ENCODE data around the gene ALDH18A1. TPM values are rescaled to one million over a fixed set of nuclear protein-coding genes. Genes with fewer than 3 reads are reported as not detected.
A peak's percentile ranks its signal among the peaks of the same experiment; 100 is the strongest.

ALDH18A1 gene
- total RNA-seq, 1 donor from 2014 or later = 68.5 TPM

DNA sequence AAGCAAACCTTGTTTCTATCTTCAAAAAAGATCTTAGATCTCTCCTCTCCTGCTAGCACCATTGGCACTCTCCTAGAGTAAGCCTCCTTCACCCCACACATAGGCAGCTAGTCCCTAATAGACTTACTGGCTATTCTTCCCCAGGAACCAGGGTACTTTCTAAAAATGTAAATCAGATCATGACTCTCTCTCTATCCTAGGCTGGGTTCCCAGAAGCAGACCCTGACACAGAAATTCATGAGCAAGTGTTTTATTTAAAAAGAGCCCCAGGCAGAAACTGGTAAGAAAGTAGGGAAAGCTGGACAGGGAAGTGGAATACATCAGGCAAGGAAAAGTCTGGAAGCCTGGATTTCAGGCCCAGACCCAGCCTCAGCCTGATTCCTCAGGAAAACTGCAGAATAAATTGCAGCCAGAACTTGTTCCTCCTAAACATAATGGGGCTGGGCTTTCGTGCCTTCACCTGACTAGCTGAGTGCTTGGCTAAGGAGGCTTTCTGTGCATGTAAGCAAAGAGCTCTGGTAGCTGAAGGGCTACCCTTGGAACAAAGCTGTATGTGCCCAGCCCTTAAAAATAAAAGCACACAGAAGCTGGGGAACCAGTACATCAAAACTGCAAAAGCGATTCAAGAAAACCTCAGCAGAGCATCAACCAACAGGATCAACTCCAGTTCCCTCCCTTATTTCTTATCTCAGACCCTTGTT, 76.5 kb downstream of the ALDH18A1 start:
- no peak for DNase-seq (ENCODE audit: low spot score)

DNA sequence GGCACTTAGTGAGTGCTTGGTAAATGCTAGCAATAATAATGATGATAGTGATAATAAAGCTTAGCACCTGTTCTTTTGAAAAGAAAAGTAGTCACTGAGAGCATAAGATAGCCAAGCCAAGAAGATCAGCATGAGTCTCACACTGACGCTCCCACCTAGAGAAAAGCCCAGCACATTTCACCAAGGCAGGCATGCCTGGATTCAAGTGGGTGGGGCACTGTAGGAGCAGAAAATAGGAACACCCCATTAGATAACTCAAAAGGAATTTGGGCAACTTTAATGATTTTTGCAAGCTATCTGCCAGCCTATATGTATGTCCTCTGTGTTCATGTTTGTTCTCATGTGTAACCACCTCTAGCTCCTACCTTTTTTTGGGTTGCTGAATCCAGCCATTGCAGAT, 77.2 kb downstream of the ALDH18A1 start:
- DNase-seq (ENCODE audit: low spot score) = no peak

DNA sequence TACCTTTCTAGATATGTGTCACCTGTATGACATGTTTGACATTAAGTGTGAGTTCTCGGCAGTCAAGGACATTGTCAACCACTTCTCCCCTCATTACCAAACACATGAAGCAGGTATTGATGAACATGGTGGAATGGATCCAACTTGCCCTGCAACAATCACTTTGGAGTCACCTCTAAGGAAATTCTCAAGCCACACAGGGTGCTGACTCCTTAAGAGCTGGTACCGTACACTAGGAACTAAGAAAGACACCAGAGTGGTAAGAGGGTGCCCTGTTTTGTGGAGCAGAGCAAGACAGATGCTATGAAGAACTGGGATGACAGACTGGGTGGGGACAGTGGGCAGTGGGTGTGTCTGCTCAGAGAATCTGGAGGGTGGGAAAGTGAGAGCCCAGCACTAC, 77.9 kb downstream of the ALDH18A1 start:
- no peak for DNase-seq (ENCODE audit: low spot score)

GRCh38 chr10:95574649-95575365, 81.7 kb downstream of the ALDH18A1 start:
- no peak for DNase-seq (ENCODE audit: low spot score)

GRCh38 chr10:95573964-95574604, 82.4 kb downstream of the ALDH18A1 start:
- no peak for DNase-seq (ENCODE audit: low spot score)

GRCh38 chr10:95573527-95573926, 83.0 kb downstream of the ALDH18A1 start:
- DNase-seq (ENCODE audit: low spot score) = no peak

DNA sequence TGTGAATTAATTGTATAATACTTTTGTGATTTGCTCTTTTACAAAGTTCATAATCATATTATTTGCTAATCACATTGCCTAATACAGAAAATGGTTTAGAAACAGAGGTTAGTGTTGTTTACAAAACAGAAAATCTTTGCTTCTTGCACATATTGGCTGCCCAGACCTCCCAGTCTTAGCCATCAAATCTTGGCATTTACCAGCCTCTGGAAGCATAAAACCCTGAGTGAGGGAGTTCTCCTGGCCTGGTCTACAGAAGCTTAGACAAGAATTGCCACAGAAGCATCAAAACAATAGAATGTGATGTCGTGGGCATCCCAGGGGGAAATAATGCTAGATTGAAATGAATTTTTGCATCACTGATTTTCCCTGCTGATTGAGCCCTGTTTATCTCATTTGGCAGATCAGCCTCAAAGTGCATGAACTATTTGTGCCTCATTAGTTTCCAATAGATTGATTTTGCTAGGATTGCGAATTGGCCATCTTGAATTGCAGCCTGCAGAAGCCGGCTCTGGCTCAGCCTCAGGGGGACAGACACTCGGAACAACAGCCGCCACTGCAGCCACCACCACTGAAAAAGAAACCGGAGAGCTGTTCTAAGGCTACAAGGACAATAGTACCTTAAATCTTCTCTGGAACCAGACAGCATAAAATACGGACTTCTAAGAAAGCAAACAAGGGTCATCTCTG, 84.2 kb downstream of the ALDH18A1 start:
- DNase-seq (ENCODE audit: low spot score) = no peak

DNA sequence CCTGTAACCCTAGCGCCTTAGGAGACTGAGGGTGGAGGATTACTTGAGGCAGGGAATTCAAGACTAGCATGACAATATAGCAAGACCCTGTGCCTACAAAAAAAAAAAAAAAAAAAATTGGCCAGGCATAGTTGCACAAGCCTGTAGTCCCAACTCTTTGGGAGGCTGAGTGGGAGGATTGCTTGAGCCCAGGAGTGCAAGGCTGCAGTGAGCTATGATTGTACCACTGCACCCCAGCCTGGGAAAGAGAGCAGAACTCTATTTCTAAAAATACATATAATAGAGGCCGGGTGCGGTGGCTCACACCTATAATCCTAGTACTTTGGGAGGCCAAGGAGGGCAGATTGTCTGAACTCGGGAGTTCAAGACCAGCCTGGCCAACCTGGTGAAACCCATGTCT, 85.1 kb downstream of the ALDH18A1 start:
- DNase-seq (ENCODE audit: low spot score) = no peak

DNA sequence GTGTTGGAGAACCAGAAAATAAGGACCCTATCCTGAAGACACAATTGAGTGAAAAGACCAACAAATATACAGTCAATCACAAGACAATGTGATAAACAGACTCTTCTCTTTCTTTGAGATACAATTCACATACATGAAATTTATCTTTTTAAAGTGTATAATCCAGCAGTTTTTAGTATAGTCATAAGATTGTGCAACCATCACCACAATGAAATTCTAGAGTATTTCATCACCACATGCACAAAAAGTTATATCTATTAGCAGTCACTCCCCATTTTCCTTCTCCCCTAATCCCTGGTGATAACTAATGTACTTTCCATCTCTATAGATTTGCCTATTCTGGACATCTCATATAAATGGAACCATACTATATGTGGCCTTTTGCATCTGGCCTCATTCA, 87.1 kb downstream of the ALDH18A1 start:
- no peak for DNase-seq (ENCODE audit: low spot score)

DNA sequence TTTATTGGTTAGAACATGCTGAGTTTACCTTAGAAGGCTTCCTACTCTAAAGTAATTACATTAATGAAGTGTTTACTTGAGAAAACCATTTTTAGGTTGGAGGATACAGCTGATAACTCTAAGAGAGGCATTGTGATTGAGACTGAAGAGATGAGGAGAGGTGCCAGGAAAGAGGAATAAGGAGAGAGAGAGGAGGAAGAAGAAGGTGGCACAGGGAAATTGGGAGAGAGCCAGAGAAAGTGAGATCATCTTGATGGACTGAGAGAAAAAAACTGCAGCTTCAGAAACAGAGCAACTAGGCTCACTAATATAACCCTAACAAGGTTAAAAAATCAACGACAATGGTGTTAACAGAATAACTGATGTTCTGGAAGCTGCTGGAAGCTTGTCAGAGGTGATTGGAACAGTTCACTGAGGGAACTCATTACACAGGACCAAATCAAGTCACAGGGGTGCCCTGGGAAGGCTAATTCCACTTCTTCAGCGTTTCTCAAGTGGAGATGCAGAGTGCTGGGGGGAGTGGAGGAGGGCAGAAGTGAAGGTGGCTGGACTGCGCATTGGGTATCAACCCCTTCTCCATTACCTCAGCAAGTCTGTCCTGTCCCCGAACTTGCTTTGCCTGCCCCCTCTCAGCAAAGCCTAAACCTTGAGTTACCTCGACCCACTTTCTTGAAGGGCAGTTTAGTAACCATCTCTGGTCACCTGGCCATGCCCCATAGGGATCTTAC, 88.4 kb downstream of the ALDH18A1 start:
- DNase-seq (ENCODE audit: low spot score) = no peak

GRCh38 chr10:95566136-95566535, 90.4 kb downstream of the ALDH18A1 start:
- no peak for DNase-seq (ENCODE audit: low spot score)

GRCh38 chr10:95565336-95565735, 91.2 kb downstream of the ALDH18A1 start:
- no peak for DNase-seq (ENCODE audit: low spot score)

GRCh38 chr10:95564291-95564690, 92.2 kb downstream of the ALDH18A1 start:
- no peak for DNase-seq (ENCODE audit: low spot score)

GRCh38 chr10:95562341-95562965, 94.1 kb downstream of the ALDH18A1 start:
- no peak for DNase-seq (ENCODE audit: low spot score)

- DNase-seq (ENCODE audit: low spot score) = no peak
Observed at GRCh38 chr10:95561864-95562177, 94.7 kb downstream of the ALDH18A1 start.

- DNase-seq (ENCODE audit: low spot score) = peak; percentile 96
Observed at GRCh38 chr10:95561177-95561863, 95.2 kb downstream of the ALDH18A1 start, which contains the start of gene SORBS1. SORBS1 (minus strand) TSS chr10:95561371; CDS start chr10:95441135, 120,236 bp downstream.

DNA sequence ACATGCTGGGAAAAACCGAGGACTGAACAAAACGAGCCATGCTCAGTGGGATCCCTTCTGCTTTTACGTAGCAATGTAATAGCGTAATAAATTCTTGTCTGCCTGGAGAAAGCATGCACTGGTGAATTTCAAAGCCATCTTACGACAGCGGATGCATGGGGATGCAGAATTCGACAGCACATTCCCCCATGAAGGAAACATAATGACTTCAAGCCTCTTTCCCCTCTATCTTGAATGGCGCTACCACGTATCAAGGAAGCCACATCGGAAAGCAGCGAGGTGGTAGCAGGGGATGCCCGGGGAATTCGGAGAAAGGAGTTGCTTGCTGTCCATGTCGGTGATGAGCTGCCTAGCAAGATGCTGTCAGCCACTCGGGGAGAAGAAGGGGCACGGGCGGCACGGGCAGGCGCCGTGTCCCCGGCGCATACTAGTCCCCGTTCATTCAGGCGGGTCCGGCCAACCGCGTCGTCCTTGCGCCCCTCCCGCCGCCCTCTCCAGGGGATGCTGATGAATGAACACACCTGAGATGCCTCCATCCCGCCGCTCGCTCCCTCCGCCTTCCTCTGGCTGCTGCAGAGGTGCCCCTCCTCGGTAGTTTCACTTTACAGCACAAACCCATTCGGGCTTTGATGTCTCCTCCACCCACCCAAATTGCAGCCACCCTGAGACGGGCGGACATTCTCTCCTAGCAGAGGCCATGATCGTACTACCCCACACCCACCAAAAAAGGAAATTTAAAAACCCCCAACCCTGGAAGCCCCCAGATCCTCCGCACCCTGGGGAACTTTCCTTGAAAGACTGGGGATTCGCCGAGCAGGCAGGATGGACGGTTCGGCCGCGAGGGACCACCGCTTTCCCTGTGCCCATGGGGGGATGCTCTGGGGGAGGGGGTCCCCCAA, 96.0 kb downstream of the ALDH18A1 start:
- peak; percentile 63 for DNase-seq (ENCODE audit: low spot score)

GRCh38 chr10:95559896-95560277, 96.6 kb downstream of the ALDH18A1 start:
- no peak for DNase-seq (ENCODE audit: low spot score)

- peak; percentile 54 for DNase-seq (ENCODE audit: low spot score)
Observed at GRCh38 chr10:95559471-95559870, 97.0 kb downstream of the ALDH18A1 start.

Measured in ureter (tissue), 1 donor.